Lung microvascular endothelial cell (primary cell): Measurements from ENCODE around the gene CDAN1. TPM values are rescaled to one million over a fixed set of nuclear protein-coding genes. Genes with fewer than 3 reads are reported as not detected.

ENCODE experiments used
- total RNA-seq: library from RNA; depleted of rRNA; stranded (reverse); fragments of >200 nt; gene quantifications from 2 replicates; pipeline ENCODE4 v1.2.1, GENCODE V29; 2014

Gene CDAN1
- total RNA-seq, 1 donor from 2014 or later = 8.9 TPM

Other genes with a start within 250 kb of the CDAN1 start
- gene ZNF106, start 246.0 kb downstream of the CDAN1 start, total RNA-seq = 28.1 and 30.2 TPM in 2 replicates
- gene SNAP23, start 241.5 kb downstream of the CDAN1 start, total RNA-seq = 148 and 150 TPM in 2 replicates
- gene LRRC57, start 188.3 kb downstream of the CDAN1 start, total RNA-seq = 12.4 and 15.3 TPM in 2 replicates
- 17.5 and 17.9 TPM in 2 replicates for gene HAUS2, start 188.3 kb downstream of the CDAN1 start, total RNA-seq
- gene STARD9, start 161.5 kb downstream of the CDAN1 start, total RNA-seq = 3.5 and 9.3 TPM in 2 replicates
- gene TTBK2, start 183.7 kb upstream of the CDAN1 start, total RNA-seq = 7.2 and 9.9 TPM in 2 replicates